GM21381 (cell line): Measurements from ENCODE around the gene GRK5.
A peak's percentile ranks its signal among the peaks of the same experiment; 100 is the strongest.

ENCODE experiments used
- ATAC-seq: cut with Tn5 transposase; IDR thresholded peaks from one replicate; pipeline ENCODE4 v1.9.1; 2021; ENCODE audit warnings: mild to moderate bottlenecking, moderate library complexity; ENCODE audit not compliant: unreplicated experiment

Gene GRK5

DNA sequence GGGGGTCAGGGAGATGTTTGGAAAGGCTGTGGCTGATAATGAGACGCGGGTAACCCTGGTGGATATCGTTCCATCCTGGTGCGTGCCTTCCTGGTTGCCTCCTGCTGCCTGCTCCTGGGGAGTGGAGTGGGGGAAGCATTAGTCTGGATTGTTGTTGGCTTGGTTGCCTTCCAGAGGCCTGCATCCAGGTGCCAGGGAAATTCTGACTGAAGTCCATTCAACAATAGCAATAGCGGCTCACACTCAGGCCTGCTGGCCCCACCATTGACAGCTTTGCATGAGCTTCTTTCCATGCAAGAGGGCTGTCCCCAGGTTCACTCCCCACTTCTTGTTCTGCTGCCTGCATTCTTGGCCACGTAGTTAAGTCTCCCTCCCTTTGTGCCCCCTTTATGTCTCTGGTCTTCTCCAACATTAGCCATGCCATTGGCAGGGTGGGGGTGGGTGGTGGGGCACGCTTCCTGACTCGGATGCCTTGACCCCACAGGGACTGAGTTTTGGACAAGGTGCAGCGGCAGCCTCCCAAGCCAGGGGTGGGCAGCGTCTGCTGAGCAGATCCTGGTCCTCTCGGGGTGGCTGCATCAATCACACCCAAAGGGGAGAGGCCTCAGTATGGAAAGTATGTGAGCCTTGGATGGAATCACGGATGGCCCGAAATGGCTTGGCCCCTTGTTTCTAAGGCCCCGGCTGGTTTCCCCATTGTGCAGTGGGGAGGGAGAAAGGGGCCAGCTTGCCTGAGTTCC, 150.2 kb downstream of the GRK5 start:
- no peak for ATAC-seq

DNA sequence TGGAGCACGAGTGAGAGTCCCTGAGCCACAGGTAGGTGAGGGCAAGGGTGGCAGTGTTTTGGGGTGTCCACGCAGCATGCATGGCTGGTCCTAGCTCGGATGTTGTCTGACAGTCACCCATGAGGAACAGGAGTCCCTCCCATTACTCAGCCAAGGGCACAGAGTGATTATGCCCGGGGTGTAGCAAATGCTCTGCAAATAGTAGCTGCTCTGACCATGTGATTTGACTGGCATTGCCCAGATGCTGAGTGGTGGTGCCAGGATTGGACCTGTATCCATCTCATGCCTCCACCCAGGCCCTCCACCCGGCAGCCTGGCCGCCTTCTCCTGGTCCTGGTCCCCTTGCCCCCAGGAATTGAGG, 150.8 kb downstream of the GRK5 start:
- no peak for ATAC-seq

DNA sequence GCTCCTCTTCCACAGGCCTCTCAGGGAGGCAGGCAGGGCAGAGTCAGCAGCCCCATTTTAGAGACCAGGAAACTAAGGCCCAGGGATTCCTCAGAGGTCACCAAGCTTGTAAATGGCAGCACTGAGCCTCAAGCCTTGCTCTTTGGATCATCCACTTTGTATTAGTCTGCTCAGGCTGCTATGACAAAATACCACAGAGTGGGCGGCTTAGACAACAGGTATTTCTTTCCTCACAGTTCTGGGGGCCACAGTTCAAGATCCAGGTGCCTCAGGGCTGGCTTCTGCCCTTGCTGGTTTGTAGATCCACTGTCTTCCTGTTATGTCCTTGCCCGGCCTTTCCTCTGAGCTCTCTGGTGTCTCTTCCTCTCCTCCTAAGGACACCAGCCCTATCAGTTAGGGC, 151.2 kb downstream of the GRK5 start:
- no peak for ATAC-seq

DNA sequence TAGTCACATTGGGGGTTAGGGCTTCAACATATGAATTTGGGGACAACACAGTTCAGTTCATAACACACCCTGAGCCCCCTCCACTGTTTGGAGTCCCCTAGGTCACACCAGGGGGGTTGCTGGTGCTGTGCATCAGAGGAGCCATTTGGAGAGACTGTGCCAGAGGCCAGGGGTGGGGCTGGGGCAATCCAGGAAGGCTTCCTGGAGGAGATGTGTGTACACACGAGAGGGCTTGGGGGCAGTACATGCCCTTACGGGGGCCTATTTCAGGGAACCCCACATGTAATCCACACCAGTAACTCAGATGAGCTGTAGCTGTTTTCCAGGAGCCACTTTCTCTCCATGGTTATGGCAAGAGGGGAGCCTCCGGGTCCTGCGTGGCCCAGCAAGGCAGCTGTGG, 151.7 kb downstream of the GRK5 start:
- no peak for ATAC-seq

DNA sequence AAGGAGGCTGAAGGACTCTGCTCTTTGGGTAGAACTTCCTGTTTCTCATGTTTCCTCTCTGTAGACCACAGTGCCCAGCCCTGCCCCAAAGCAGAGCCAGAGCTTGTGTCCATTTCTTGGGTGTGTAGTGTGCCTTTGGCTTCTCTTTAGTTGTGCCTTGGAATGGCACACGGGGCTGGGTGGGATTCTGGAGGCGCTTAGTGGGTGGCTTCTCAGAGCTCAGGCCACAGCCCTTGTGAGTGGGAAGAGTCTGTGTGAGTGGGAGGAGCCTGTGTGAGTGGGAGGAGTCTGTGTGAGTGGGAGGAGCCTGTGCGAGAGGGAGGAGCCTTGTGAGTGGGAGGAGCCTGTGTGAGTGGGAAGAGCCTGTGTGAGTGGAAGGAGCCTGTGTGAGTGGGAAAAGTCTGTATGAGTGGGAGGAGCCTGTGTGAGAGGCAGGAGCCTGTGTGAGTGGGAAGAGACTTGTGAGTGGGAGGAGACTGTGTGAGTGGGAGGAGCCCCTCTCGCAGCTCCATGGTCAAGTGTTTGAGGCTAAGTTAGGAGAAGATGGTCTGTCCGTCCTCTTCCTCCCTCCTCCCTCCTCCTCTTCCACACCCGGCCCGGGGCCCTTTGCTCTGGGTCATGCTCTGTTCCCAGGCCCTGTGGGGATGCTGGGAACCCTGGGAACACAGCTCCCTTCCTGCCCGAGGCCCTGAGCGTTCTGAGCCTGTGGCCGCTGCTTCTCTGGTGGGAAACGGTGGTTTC, 153.0 kb downstream of the GRK5 start:
- ATAC-seq, result no peak

DNA sequence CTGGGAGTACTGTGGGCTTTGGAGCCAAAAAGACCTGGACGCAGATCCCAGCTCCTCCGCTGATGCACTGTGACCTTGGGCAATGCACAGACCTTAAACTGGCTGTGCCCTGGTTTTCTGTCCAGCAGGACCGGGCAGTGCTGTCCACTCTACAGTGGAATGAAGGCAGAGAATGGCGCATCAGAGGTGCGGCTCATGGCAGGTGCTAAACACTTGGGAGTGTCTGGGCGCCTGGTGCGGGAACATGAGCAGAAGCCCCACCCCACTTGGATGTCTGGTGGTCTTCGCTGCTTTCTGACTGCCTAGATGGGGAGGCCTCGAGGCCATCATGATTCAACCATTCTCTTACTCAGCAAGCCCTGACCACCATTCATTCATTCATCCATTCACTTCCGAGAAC, 153.7 kb downstream of the GRK5 start:
- ATAC-seq, result no peak

DNA sequence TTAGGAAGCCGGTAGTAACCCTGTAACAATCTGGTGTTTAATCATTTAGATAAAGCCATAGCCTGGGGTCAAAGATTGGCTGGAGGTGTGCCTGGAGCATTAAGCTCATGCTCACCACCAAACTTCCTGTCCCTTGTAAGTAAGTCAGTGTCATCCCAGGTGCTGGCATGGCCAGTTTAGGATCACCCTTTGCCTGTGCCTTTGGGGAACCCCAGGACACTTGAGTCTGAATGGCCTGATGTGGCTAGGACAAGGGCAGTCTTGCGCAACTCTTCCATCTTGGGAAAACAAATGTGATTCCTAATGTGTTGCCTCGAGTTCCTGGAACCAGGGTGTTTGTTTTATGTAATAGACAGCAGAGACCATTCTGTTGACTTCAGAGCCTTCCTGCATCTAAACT, 154.8 kb downstream of the GRK5 start:
- no peak for ATAC-seq

DNA sequence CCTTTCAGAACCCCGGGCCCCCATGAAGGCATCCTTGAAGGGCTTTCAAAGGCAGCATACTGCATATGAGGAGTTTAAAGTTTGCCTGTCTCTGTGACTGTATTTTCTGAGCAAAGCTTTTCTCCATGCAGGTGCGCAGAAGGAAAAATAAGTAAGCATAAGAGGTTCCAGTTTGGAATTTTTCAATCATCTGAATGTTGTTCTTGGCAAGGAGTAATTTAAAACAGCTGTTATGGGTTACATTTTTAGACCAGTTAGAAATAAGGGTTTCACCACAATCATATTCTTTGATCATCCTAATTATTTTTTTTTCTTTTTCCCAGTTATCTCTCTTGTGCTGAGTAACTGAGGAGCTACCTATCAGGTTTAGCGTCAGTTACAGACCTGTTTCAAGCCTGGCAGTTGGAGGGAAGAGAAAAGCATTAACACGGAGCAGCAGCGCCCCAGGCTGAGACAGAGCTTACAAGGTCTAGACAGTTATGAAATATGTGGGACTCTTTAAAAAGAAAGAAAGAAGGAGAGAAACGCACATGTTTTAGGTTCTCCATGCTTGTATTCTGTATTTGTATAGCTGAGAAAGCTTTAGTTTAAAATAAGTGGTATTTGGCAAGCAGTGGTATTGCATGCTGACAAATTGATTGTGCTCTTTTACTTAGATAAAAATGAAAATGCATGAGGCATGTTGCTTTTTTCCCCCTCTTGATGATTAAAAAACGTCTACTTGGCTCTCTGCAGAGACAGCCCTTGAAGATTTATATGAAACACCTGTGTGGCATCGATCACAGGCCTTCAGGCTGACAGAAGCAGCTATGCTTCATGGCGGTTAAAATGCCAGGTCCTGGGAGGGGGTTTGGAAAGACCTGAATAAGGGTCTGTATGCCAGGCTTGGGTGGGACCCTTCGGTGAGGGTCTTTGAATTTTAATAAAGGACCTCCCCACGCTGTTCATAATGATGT, 157.6 kb downstream of the GRK5 start:
- ATAC-seq, result no peak

DNA sequence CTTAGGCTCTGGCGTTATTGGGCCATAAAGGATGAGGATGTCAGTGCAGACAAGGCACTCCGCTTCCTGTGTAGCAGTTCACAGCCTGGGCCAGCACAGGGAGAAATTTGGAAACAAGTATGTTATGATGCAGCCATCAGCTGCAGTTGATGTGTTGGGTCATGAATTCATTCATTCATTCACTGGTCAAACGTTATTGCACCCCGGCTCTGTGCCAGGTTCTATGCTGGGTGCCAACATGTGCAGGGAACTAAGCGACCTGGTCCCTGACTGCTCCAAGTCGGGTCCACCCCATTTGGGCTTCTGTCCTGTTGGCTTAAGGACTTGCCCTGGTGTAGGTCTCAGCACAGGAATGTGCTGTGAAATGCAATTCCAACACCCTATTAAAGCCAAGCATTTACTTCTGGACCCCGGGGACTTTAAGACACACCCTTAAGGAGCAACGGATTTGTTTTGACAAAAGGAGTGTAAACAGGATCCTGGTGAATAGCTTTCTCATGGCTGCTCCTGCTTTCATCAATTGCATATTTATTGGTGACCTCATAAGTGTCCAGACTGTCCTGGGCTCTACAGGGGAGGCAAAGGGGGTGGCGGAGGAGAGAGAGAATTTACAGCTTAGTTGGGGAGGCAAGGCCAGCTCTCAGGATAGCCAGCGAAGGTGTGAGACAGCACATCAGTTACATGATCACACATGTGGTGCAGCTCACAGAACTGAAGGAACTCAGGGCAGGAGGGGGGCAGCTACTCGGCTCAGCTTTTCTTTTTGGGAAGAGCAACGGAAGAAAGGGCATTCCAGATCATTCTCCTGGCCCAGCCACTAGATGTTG, 158.6 kb downstream of the GRK5 start:
- no peak for ATAC-seq

DNA sequence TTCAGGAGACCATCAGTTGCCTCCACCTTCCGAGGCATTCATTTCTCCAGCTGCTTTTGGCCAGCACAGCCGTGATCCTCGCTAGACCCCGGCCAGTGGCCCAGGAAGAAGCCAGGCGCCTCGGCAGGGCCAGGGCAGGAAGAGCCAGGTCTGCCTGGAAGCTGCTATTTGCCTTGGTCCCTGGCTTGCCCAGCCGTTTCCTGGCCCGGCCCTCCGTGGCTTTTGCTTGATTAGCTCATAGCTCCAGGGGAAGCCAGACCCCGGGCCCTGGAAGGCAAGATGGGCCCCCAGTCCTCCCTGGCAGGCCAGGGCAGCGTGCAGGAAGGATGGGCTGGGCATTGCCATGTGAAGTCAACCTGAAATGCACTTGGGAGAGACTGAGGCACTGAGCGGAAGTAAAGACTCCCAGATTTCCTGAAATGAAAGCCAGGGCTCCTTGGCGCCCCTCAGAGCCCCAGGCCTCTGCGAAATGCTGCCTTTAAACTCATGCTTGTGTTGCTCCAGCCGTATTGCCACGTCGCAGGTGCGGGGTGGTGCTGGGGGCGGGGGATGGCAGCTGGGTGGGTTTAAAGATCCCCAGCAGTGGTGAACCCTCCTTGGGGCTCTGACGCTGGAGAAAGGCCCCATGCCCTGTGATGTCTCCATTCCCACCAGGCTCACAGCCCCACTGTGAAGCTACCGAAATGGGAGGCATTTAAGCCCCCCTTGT, 160.6 kb downstream of the GRK5 start:
- ATAC-seq, result no peak

DNA sequence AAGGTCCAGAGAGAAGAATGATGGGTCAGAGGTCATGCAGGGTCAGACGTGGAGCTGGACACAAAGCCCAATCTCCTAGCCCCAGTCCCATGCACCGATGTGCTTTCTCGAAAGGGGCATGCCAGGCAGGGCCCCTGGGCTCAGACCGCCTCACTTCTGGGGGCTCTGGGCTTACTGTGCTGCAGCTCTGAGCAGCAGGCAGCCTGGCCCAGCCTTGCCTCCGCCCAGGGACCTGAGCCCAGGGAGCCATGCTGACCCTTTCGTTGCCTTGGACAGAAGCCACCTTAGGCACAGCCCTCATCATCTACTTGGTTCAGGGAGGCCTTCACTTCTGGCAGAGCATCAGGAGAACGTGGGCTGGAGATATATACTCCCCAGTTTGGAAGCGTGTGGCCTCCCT, 161.2 kb downstream of the GRK5 start:
- no peak for ATAC-seq

DNA sequence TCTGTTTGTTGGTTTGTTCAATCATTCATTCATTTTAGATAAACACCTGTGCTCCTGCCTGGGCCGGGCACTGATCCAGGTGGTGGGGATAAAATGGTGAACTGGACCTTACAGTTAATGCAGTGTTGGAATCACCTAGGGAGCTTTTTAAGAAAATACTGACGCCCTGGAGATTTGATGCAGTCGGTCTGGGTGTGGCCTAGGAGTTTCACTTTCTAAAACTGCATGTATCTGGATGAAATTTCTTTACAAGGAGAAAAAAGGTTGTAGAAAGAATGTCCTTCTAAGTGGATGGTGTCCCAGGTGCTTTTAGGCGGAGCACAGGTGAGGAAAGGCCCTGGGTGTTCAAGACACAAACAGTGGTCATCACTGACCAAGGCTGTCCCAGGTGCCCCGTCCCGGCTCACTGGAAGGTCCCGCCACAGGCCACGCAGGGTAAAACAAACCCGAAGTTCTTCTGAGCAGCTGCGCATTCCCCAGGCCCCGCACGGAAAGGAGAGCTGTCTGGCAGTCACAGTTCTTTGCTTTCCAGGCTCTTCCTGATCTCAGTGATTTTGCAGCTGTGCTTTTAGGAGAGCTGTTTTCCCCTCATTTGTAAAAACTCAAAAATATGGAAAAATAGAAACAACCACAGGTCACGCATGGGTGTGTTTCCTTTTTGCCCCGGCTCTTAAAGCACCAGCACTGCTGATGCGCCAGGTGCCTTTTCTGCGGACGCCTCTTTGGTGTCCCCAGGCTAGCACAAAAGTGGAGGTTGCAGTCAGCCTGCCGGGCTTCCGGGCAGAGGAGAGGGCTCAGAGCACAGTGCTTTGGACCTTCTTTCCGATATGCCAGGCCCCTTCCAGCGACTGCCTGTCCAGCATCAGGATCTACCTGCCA, 161.9 kb downstream of the GRK5 start:
- peak; percentile 73 for ATAC-seq

DNA sequence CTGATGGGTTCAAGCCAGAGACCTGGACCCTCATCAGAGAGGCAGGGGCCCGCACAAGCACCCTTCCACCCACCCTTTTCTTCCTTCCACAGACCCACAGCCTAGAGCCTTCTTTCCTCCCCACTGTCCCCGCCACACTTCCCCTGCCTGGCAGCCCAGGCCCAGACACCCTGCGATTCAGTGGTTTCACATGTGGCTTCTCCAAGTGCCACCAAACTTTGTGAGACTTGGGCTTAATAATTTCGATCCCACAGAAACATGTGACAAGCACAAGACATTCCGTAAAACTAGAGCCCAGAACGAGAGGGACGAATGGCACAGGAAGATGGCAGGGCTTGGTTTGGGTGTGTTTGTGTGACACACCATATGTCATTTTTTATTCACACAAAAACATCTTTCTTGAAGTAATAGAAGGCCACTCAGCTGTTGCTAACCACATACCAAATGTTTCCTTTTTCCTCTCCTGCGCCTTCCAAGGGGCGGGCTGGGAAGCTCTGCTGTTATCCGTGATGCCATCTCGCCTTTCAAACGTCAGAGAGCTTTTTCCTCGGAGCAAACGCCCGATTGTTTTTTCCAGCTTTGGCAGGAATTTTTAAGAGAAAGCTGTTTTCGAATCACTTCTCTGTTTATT, 162.9 kb downstream of the GRK5 start:
- peak; percentile 12 for ATAC-seq

DNA sequence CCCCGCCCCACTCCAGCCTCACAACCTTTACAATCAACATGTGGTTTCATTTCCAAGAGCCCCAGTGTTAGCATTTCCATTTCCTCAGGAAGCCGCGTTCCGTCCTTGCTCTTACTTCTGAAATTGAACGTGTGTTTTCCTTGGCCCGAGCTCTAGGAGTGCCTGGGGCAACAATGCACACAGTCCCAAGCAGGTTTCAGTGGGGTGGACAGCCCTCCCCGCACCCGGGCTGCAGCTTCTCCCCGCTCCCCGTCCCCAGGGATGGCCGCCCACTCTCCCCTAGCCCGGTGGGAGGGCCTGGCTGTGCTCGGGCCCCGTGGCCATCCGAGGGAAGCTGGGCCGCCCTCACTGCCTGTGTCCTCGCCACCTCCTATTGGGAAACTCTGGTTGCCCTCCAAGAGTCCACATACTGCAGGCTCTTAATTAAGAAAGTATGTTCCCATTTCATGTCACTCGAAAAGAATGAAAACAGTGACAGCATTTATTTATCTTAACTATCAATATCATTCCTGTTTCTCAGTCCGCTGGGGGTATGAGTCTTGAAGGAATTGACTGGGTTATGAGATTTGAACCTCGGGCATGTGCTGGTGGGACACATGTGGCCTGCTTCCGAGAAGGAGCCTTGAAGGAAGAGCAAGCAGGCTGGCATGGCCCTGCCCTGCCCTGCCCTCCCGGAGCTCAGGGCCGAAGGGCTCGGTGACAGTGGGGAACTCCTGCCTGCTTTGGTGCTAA, 163.8 kb downstream of the GRK5 start:
- ATAC-seq, result no peak

DNA sequence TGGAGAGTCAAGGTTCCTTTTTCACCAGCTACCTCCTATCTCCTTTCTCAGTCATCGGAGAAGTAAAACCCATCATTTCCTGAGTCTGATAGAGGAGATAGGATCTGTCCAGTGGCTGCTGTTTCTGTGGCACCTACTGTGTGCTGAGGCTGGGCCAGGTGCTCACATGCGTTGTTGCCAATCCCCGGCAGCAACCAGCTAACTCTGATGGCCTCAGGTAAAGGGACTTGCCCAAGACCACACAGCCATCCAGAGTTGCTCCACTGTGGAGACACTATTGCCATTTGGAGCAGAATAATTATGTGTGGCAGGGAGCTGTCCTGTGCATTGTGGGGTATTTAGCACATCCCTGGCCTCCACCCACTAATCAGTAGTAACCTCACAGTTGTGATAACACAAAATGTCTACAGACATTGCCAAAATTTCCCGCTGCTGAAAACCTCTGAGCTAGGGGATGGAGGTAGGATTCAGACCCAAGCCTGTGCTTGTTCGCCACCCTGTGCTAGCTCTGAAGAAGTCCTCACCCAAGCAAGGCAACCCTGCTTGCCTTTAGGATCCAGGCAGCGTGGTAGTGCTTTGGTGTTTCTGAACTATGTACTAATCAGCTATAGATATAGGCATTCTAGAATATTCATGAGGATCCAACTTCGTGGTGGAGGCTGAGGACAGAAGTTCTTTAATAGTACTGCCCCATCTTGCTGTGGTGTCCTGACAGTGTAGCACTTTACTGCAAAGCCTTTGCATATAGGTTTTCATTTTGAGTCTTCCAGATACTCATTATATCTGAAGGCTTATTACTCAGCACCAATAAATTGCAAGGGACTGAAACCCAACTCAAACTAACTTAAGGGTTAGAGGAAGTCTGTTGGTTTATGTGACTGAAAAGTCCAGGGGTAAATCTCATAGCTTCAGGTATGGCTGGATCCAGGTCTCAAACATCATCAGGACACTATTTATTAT, 164.6 kb downstream of the GRK5 start:
- ATAC-seq, result no peak

DNA sequence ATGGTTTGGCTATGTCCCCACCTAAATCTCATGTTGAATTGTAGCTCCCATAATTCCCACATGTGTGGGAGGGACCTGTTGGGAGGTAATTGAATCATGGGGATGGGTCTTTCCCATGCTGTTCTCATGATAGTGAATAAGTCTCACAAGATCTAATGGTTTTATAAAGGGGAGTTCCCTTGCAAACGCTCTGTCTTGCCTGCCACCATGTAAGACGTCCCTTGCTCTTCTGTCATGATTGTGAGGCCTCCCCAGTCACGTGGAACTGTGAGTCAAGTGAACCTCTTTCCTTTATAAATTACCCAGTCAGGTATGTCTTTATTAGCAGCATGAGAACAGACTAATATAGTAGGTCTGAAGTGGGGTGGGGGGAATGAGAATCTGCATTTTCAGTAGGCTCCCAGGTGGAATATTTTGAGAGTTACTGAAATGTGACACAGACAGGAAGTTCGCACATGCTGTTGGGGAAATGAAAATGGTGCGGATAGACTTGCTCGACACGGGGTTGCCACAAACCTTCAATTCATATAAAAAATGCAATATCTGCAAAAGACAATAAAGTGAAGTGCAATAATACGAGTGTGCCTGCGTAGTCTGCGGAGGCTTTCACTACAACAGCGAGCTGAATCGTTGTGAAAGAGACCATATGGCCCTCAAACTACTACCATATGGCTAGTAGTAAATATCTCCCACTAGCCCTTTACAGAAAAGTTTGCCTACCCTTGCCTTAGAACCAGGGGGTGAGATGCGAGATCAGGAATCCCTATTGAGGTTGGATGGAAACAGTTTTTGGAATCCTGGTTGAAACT, 166.1 kb downstream of the GRK5 start:
- no peak for ATAC-seq
